ENCODE data around the gene MAST3.

MAST3 gene

GRCh38 chr19:18191640-18192062 is 94.1 kb downstream of the MAST3 start:
- H3K4me3 ChIP-seq (ENCODE audit: low read depth, low read length) = peak overlapping the region; percentile 63
- no peak for TF ChIP-seq MYC (IDR thresholded peaks at IDR 0.05; ENCODE audit: low read depth, low read length)
- TF ChIP-seq POLR2A (IDR thresholded peaks at IDR 0.05; ENCODE audit: extremely low read depth, insufficient read length) = no peak
- TF ChIP-seq CTCF (IDR thresholded peaks at IDR 0.05; ENCODE audit: low read depth, low read length) = no peak
- TF ChIP-seq MAX (IDR thresholded peaks at IDR 0.05; ENCODE audit: low read depth, low read length) = no peak
- no peak for DNase-seq (ENCODE audit: low read depth)

GRCh38 chr19:18192673-18193387 is 95.3 kb downstream of the MAST3 start, which contains the start of gene MPV17L2:
MPV17L2 (plus strand) TSS chr19:18193218; CDS start chr19:18193282, 64 bp downstream.
- DNase-seq (ENCODE audit: low read depth) = peak; percentile 100
- TF ChIP-seq MAX (IDR thresholded peaks at IDR 0.05; ENCODE audit: low read depth, low read length) = no peak
- TF ChIP-seq MYC (IDR thresholded peaks at IDR 0.05; ENCODE audit: low read depth, low read length) = no peak
- TF ChIP-seq POLR2A (IDR thresholded peaks at IDR 0.05; ENCODE audit: extremely low read depth, insufficient read length) = peak; percentile 41
- peak within 1 kb of the TSS; percentile 69 for H3K4me3 ChIP-seq (ENCODE audit: low read depth, low read length)

GRCh38 chr19:18193388-18194180 is 96.0 kb downstream of the MAST3 start:
- TF ChIP-seq MYC (IDR thresholded peaks at IDR 0.05; ENCODE audit: low read depth, low read length) = no peak
- TF ChIP-seq CTCF (IDR thresholded peaks at IDR 0.05; ENCODE audit: low read depth, low read length) = no peak
- no peak for TF ChIP-seq POLR2A (IDR thresholded peaks at IDR 0.05; ENCODE audit: extremely low read depth, insufficient read length)
- TF ChIP-seq MAX (IDR thresholded peaks at IDR 0.05; ENCODE audit: low read depth, low read length) = no peak
- peak overlapping the region; percentile 69 for H3K4me3 ChIP-seq (ENCODE audit: low read depth, low read length)
- peak; percentile 27 for DNase-seq (ENCODE audit: low read depth)

GRCh38 chr19:18194181-18194530 is 96.6 kb downstream of the MAST3 start:
- DNase-seq (ENCODE audit: low read depth) = no peak
- H3K4me3 ChIP-seq (ENCODE audit: low read depth, low read length) = peak overlapping the region; percentile 69
- TF ChIP-seq MAX (IDR thresholded peaks at IDR 0.05; ENCODE audit: low read depth, low read length) = no peak
- TF ChIP-seq POLR2A (IDR thresholded peaks at IDR 0.05; ENCODE audit: extremely low read depth, insufficient read length) = no peak
- TF ChIP-seq MYC (IDR thresholded peaks at IDR 0.05; ENCODE audit: low read depth, low read length) = no peak
- no peak for TF ChIP-seq CTCF (IDR thresholded peaks at IDR 0.05; ENCODE audit: low read depth, low read length)

GRCh38 chr19:18194554-18195238 is 97.1 kb downstream of the MAST3 start:
- no peak for TF ChIP-seq MYC (IDR thresholded peaks at IDR 0.05; ENCODE audit: low read depth, low read length)
- TF ChIP-seq MAX (IDR thresholded peaks at IDR 0.05; ENCODE audit: low read depth, low read length) = no peak
- TF ChIP-seq POLR2A (IDR thresholded peaks at IDR 0.05; ENCODE audit: extremely low read depth, insufficient read length) = no peak
- TF ChIP-seq CTCF (IDR thresholded peaks at IDR 0.05; ENCODE audit: low read depth, low read length) = no peak
- no peak overlapping the region for H3K4me3 ChIP-seq (ENCODE audit: low read depth, low read length)
- DNase-seq (ENCODE audit: low read depth) = no peak

Measured in NB4 (cell line).